GM19035 (cell line): Measurements from ENCODE around the gene CCDC28B.

ENCODE experiments used
- ATAC-seq: cut with Tn5 transposase; IDR thresholded peaks from one replicate; pipeline ENCODE4 v1.9.1; 2021; ENCODE audit not compliant: unreplicated experiment

The CCDC28B gene

DNA sequence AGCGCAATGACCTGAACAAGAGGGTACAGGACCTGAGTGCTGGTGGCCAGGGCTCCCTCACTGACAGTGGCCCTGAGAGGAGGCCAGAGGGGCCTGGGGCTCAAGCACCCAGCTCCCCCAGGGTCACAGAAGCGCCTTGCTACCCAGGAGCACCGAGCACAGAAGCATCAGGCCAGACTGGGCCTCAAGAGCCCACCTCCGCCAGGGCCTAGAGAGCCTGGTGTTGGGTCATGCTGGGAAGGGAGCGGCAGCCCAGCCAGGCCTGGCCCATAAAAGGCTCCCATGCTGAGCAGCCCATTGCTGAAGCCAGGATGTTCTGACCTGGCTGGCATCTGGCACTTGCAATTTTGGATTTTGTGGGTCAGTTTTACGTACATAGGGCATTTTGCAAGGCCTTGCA is 5.4 kb upstream of the CCDC28B start:
- no peak for ATAC-seq

DNA sequence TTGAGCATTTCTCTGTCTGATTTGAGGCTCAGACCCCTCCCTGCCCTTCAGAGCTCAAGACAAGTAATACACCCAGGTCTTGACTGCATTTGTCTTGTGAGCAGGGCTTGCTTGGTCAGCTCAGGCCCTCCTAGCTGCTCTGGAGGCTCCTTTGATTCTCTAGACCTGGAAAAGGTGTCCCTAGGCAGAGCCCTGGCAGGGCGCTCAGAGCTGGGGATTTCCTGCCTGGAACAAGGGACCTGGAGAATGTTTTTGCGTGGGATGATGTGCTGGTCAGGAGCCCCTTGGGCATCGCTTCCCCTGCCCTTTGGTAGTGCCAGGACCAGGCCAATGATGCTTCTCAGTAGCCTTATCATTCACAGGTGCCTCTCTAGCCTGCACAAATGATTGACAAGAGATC is 4.9 kb upstream of the CCDC28B start:
- no peak for ATAC-seq

DNA sequence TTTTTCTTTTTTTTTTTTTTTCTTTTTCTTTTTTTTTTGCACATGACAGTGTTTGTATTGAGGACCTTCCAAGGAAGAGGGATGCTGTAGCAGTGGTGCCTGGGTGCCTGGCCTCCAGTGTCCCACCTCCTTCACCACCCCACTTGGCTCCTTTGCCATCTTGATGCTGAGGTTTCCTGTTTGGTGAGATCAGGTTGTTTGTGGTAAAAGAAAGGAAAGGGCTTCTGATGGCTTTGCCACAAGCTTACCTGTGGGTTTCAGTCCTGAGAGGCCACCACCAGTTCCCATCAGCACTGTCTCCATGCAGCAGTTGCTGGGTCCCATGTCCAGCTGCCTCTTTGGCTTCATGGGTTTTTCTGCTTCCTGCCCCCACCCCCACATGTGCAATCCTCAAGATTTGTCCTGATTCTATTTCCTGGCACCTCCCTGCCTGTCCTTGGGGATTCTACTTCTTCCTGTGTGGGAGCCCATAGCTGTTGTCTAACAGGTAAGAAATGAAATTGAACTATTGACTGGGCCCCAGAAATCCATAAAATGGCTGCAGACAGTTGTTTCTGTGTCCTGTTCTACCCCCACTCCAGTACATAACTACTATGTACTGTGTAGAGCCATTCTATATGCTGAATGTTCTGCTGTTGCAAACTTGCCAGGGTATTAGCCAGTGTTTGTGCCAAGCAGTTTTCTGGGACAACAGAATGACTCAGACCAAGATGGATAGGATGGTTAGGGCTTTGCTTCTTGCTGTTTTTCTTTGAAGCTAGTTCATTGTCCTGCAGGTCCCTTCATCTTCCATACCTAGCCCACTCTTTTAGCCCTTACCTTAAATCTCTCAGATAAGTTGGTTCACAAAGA is 4.2 kb upstream of the CCDC28B start:
- ATAC-seq, result no peak

DNA sequence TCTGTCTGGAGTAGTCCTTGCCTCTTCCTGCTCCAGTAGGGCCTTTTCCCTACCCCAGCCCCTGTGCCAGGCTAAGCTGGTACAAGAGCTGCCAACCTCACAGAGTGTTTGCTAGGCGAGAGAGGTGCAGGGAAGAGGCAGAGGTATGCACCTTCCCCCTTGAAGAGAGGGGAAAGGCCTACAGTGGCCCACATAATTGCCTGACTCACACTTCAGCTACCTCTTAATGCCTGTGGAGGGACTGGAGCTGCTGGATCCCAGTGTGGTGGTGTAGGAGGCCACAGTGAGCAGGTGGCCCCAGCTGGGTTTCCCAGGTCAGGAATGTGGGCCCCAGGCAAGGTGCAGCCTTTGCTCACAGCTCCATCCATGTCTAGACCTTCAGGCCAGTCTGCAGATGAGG is 3.3 kb upstream of the CCDC28B start:
- no peak for ATAC-seq

DNA sequence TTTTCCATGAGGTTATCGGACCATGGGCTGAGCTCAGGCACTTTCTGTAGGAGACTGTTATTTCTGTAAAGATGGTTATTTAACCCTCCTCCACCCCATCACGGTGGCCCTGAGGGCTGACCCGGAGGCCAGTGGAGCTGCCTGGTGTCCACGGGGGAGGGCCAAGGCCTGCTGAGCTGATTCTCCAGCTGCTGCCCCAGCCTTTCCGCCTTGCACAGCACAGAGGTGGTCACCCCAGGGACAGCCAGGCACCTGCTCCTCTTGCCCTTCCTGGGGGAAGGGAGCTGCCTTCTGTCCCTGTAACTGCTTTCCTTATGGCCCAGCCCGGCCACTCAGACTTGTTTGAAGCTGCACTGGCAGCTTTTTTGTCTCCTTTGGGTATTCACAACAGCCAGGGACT is 2.6 kb upstream of the CCDC28B start:
- ATAC-seq, result no peak

DNA sequence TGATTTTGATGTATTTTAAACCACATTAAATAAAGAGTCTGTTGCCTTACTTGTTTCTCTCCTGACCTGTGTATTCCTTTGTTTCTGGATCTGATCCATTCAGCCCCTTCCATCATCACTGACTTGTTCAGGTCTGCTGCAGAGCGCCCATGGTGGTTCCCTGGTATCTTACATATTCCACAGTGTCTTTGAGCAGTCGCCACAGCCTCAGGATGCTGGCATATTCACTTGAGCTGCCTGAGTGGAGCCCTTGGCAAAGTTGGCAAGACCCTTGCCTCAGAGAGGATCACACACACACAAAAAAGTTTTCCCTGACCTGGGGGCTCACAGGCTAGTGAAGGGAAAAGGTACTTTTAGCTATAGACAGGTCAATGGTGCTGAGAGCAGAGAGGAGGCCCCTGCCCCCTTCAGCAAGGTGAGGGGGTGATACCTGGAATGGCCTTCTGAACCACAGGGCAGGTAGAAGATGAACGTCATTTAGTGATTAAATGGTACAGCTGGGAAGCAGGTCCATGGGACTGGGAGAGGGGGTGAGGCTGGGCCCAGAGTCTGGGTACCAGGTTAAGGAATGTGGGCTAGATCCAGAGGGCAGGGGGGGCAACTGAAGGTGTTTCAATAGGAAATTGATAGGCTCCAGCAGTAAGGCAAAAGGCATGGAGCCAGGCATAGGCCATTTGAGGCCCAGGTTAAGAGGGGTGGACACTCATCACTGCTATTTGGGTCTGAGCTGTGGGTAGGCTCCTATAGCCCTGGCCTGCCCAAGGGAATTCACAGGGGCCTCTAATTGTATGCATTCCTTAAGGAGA is 2.0 kb upstream of the CCDC28B start:
- no peak for ATAC-seq

DNA sequence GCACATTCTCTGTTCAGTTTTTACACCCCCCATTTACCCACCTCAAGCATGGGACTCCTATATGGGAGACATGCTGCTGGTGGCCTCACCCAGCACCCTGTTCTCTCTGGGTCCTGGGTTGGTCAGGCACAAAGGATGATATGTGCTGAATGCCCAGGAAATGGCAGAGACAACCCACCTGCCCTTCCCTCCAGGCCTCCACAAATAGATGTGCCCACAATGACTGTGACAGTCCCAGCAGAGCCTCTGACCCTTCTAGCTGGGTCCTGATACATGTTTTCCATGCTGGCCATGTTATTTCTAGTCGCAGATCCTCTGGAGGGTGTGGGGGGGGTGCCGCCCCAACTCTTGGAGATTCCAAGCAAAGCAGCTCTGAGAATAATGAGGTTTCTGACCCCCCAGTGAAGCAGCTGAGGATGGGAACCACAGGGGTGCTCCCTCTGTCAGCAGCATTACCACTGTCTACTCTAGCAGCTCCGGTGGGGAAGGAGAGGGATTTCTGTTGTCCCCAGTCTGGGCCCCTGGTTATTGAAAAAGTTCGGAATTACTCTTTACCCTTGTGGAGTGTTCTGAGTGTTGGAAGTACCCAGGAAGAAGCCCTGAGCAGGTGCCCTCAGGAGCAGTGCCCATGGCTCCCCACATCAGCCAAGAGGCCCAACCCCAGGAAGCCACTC is 1.2 kb upstream of the CCDC28B start:
- ATAC-seq, result no peak

DNA sequence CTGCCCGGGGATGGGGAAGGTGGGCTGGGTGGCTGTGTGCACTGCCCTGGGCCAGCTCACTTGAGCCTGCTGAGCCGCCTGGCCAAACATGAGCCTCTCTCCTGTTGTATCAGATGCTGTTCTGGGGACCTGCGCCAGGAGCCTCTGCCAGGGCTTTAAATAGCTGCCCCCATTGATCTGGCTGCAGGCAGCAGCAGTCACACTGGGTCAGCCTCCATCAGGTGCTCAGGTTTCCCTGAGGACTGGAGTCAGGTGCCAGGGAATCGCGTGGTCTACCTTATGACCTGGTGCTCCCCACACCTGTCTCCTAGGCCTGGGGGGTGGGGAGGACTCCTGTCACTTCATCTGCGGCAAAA is 700 bp upstream of the CCDC28B start:
- no peak for ATAC-seq

DNA sequence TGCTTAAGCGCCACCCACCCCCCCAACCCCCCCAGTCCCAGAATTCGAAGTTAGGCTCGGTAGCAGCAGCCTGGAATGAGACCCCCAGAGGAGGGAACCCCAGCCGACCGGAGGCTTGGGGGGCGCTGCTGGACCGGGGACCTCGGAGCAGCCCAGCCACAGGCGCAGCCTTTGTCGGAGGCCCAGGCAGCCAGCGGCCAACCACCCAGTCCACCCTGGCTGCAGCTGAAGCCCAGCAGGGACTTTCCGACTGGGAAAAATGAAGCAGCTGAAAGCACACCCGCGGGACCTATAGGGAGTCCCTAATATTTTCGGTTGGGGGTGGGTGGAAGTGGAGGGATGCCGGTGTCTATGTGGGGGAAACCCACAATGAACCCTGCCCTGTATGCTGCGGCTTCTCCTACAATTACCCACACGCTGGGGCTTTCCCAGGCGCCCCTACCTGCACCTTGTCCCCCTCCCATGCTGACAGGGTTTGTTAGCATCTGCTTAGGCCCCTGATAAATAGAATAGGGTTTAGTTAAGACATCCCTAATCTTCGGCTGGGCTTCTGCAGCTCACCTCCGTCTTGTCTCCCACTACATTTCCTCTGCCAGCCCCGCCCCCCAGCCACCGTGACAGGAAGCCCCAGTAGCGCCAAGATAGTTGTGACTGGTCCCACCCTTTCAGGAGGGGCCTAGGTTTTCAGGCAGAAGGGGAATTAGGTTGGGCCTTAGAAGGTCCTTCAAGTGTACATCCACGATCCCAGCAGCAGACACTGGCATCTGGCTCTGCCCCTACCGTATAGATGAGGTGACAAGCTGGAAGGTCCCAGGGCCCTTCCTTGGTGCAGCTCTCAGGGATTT is 838 bp downstream of the CCDC28B start:
- no peak for ATAC-seq

DNA sequence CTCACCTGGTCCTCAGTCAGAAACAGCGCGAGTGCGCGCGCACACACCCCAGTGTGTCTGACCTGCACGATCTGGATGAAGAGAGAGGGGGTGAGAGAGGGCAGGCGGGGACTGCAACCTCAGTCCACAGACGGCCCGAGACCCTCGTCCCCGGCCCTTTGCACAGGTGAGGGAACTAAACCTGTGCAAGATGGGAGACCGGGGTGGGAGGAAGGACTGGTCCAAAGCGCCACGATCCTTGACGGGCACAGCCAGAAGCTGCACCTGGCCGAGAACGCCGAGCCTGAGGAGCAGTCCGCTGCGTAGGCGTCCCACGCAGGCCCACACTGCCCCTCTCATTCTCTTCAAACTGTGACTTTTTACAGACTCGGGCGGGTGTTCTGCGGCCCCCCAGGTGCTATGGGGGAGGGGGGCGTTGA is 4.6 kb downstream of the CCDC28B start:
- ATAC-seq, result no peak

DNA sequence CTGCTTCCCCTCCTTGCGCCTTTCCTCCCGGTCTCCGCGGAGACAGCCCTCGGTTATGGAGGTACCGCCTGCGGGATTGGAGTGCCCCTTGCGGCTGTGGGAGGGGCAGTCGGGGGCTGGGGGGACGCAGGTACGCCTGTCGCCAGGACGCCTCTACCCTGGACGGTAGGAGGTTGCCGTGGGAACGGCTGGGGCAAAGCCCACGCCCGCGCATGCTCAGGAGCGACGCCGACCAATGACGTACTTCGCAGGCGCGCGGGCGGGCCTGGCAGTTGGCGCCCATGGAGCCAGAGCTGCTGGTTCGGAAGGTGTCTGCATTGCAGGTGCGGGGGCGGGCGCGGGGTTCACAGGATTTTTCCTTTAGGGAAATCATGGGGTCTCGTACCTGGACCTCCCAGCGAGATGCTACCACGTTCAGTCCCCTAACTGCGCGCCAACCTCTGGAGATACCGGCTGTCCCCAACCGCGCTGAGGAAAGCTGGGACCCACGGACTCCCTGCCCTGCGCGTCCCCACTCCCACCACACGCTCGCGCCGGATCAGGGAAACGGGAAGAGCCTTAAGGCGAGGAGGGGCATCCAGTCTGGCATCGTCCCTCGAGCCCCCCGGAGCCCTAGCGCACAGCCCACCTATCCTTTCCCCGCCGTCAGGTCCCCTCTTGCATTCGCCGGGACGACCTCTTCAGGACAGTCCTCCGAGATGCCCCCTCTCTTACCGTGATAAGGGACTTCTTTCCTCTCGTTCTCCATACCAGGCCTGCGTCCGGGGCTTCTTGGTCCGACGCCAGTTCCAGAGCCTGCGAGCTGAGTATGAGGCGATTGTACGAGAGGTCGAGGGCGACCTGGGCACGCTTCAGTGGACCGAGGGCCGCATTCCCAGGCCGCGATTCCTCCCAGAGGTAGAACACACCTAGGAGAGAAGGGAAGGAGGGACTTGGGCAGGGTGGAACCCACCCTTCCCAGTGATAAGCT is 5.3 kb downstream of the CCDC28B start, which contains the start of gene IQCC:
TSS of gene IQCC (plus strand) at position 271 of the 970 bp plus-strand sequence. CDS start at position 282, 11 bp downstream.
- peak; percentile 45 for ATAC-seq

DNA sequence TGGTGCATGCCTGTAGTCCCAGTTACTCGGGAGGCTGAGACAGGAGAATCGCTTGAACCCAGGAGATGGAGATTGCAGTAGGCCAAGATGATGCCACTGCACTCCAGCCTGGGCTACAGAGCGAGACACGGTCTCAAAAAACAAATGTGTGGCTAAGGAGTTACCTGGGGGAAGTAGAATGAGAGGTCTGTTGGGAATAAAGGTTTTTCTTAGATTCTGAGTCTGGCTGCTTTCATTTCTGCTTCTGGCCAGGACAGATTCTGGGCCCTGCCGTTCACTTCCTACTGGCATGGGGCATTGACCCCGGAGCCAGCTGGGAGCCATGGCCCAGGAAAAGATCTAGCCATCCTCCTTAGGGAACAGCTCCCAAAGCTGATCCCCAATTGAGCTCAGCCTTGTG is 8.1 kb downstream of the CCDC28B start:
- no peak for ATAC-seq

DNA sequence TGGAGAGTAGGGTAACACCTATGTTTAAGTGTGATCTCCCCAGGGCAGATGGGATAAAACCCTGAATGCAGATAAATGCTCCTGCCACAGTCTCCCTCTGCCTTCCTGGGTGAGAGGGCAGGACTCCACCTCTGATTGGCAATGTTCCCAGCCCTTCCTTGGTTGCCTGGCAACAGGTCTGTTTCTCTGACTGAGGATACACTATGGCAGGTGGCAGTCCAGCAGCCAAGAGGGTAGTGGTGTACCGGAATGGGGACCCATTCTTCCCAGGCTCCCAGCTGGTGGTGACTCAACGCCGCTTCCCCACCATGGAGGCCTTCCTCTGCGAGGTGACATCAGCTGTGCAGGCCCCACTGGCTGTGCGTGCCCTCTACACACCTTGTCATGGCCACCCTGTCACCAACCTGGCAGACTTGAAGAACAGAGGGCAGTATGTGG is 8.5 kb downstream of the CCDC28B start, which contains the start of gene DCDC2B:
TSS of gene DCDC2B (plus strand) at position 199 of the 438 bp plus-strand sequence. CDS start at position 204, 5 bp downstream.
- ATAC-seq, result no peak

DNA sequence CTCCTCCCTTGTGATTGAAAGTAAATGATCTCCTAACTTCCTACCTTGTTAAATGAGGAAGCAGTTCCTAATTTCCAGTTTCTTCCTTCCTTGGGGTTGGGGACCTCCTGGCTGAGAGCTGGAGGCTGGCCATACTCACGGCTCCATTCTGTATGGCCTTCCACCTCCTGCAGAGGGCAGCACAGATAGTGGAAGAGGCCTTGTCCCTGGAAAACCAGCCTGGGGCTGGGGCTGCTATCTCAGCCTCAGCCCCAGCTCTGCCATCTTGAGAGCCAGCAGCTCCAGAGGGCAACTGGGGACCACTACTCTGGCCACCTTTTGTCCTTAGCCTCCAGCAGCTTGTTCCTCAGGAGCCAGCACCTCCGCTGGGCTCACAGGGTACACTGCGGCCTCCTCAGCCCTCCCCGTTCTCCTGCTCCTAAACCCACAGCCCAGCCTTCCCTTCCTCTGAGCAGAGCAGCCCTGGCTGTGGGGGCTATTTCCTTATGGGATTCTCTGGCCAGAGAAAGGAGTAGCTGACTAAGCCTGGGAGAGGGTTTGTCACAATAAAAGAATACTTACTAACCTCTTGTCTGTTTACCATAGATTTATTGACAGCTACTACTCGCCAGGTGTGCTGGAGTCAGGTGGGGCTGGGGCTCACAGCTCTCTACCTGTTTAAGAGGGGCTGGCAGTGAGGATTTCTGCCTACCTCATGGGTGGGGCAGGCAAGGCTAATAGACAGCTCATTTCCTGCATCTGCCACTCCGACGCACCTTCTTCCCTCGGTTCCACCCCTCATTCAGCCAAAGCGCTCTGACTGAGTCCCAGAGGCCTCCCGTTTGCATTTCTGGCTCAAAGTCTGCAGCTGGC is 15.5 kb downstream of the CCDC28B start:
- no peak for ATAC-seq

DNA sequence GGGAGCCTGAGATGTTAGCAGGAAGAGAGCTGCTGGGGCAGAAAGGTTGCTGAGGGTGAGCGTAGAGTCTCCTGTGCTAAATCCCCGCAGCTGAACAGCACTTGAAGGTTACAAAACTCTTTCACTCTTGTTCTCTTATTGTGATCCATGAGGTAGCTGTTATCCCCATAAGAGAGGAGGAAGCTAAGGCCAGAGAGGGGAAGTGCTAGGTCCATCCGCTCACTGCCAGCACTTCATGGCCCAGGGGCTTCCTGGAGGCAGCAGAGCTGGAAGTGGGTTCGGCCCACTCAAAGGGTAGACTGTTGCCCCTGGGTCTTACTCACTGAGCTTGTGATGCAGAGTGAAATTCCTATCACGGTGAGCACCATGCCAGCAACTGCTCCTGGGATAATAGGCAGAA is 16.2 kb downstream of the CCDC28B start:
- ATAC-seq, result no peak

DNA sequence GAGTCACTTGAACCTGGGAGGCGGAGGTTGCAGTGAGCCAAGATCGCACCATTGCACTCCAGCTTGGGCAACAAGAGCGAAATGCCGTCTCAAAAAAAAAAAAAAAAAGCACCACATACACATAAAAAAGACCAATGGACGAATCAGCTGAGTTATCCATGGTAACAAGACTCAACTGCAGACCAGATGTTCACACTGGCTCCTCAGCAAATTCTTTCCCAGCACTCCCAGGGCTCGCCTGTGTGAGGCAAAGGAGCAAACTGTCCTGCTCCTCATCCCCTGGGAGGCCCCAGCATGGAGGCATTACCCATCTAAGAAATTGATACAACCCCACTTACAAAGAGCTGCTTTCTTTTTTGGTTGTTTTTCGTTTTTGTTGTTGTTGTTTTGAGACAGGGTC is 18.6 kb downstream of the CCDC28B start:
- no peak for ATAC-seq

DNA sequence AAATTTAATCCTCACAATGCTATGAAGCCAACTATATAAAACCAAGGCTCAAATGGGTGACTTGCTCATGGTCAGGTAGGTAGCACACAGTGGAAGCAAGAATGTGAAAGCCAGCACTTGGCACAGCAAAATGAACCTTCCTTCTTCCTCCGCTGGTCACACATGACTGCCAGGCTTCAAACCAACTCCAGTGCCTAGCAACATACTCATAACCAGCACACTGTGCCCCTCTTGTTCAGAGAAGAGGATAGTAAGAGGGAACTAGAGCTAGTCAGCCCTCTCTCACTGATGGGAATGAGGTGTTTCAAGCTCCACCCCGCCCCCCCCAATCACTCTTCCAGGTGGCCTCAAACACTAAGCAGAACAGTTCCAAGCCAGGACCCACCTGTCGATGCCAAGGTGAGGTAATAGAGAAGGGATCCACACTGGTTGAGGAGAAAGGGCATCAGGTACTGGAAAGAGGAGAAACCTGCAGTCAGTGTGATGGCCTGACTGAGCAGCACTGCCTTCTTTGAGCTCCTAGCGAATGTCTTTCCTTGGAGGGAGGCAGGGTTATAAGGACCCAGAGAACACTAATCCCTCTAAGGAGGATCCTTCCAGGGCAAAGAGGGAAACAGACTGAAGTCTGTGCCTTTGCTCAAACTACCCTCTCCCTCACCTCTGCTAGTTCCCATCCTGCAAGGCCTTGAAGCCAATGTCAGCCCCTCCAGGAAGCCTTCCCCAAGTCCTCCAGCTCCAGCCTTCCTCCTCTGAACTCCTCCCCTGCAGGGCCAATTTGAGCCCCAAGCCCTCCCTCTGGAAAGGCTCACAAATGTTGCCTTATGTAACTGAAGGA is 20.6 kb downstream of the CCDC28B start:
- no peak for ATAC-seq

DNA sequence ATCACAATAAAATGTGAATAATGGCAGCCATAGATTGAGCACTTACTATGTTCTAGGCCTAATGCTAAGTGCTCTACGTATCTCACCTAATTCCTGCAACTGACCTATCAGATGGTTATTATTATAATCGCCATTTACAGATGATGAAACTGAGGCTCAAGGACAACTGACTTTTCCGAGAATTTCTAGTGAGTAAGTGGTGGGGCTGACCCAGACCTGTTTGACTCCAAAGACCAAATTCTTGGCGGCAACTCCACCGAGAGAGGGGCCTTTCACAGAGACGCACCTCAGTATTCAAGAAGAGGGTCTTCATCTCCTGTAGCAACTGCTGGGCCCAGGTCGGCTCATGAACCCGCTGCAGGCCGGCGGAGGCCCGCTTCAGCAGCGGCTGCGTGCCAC is 21.2 kb downstream of the CCDC28B start:
- ATAC-seq, result no peak
